ENCODE results near the gene FAM227B. TPM values are rescaled to one million over a fixed set of nuclear protein-coding genes. Genes with fewer than 3 reads are reported as not detected.
"Not testable (repeated sequence)": the region's sequence is repeated elsewhere in the genome, so short reads cannot be mapped to it uniquely, and the experiment has no call there.

Gene FAM227B
- total RNA-seq, 1 donor from 2014 or later, result 15.6 TPM

DNA sequence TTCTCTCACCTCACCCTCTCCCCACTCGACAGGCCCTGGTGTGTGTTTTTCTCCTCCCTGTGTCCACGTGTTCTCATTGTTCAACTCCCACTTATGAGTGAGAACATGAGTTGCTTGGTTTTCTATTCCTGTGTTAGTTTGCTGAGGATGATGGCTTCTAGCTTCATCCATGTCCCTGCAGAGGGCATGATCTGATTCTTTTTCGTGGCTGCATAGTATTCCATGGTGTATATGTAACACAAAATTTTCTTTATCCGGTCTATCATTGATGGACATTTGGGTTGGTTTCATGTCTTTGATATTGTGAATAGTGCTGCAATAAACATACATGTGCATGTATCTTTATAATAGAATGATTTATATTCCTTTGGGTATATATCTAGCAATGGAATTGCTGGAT, 107.9 kb downstream of the FAM227B start:
- DNase-seq; intact Hi-C loops (cut with micrococcal nuclease); ATAC-seq: not testable (repeated sequence)

DNA sequence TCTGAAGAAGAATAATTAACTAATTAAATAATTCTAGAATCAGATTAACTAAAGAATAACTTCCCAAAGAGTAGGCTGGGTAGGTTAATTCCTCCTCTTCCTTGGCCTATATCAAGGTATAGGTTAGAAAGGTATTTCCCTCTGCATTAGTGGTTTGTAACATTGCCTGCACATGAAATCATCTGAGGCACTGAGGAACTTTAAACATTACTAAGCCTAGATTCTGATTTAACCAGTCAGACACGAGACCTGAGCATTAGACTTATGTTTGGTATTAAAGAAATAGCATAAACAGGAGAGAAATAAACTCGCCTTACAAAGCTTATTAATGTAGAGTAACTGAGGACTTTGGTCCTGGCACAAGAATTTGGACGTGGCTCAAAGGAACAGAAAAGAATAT, 113.4 kb downstream of the FAM227B start:
- no peak for ATAC-seq
- intact Hi-C loops (cut with micrococcal nuclease), result no loop called here
- no peak for DNase-seq

GRCh38 chr15:49506341-49506740, 114.3 kb downstream of the FAM227B start:
- DNase-seq (no peak), ATAC-seq (no peak)
- intact Hi-C loops (cut with micrococcal nuclease), result no loop called here

DNA sequence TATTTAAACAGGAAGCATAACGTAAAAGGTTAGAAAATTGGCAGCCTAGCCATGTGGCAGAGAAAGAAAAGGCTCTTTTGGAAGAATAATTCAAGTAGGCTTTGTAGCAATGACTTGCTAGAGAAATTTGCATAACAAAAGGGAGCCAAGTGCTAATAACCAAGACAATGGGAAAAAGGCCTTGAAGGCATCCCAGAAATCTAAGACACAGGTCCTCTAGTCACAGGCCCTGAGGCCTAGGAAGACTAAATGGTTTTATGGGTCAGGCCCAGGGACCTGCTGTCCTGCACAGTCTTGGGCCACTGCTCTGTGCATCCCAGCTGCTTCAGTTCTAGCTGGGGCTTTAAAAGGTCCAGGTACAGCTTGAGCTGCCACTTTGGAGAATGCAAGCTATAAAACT, 119.0 kb downstream of the FAM227B start:
- intact Hi-C loops (cut with micrococcal nuclease), result no loop called here
- DNase-seq (no peak), ATAC-seq (no peak)

GRCh38 chr15:49495993-49496753, 124.4 kb downstream of the FAM227B start:
- intact Hi-C loops (cut with micrococcal nuclease), result no loop called here
- ATAC-seq, result no peak
- no peak for DNase-seq

DNA sequence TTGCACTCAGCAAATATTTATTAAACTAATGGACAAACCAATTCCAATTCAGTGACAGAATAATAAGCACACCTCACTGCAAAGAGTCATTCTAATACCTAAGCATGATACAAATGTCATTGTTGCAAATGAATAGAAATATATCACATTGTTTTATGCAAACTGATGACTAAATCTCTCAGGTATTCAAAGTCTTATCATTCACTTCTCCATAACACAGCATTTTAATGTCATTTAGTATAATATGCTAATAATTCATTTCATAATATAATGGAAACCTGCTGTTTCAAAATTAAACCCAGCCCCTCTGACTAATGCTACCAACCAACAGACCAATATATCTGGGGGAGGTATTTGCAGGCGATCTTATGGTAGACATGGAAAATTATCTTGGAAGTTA, 125.8 kb downstream of the FAM227B start:
- intact Hi-C loops (cut with micrococcal nuclease), result no loop called here

GRCh38 chr15:49492830-49493229, 127.8 kb downstream of the FAM227B start:
- ATAC-seq, result no peak
- intact Hi-C loops (cut with micrococcal nuclease), result no loop called here
- DNase-seq, result no peak

More for the DNA sequence above, 125.8 kb downstream of the FAM227B start:
- ATAC-seq (no peak), DNase-seq (no peak)

GRCh38 chr15:49492151-49492550, 128.5 kb downstream of the FAM227B start:
- DNase-seq (no peak), ATAC-seq (no peak)
- intact Hi-C loops (cut with micrococcal nuclease), result no loop called here

DNA sequence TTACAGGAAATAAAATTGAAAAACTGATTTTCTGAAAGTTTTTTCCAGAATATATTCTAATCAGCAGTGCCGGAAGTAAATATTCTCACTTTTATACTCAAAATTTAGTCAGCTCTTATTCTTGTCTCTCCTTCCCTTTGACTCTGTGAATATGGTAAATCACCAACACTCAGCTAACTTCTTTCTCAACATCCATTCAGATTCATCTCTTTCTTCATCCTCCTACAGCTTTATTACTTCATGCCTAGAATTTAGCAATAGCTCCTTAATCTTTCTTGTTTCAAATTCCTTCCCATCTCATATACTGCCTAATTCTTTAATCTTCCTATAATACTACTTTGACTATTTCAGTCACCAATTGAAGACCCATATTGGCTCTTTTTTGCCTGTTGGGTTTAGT, 129.7 kb downstream of the FAM227B start:
- intact Hi-C loops (cut with micrococcal nuclease), result no loop called here
- ATAC-seq (no peak), DNase-seq (no peak)

GRCh38 chr15:49485401-49485800, 135.2 kb downstream of the FAM227B start:
- ATAC-seq; intact Hi-C loops (cut with micrococcal nuclease); DNase-seq: not testable (repeated sequence)

- ATAC-seq; intact Hi-C loops (cut with micrococcal nuclease); DNase-seq: not testable (repeated sequence)
Observed at GRCh38 chr15:49478982-49479381, 141.6 kb downstream of the FAM227B start.

GRCh38 chr15:49478021-49478420, 142.6 kb downstream of the FAM227B start:
- ATAC-seq; intact Hi-C loops (cut with micrococcal nuclease); DNase-seq: not testable (repeated sequence)

DNA sequence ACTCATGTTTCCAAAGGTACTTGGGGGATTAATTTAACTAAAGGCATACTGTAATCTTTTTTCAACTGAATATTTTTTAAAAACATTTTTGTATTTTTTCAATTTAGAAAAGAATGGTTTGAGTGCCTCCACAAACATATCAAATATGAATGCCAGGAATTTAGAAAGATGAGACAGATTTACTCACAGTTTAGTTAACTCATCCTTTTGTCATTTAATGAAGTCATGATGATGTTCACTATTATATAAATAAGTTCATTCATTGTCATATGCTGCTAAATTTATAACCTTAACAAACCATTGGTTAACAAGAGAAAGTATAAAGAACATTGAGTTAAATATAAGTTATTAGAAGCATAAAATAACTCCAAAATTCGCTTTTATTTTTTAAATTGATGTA, 147.6 kb downstream of the FAM227B start:
- no peak for ATAC-seq
- DNase-seq, result no peak
- intact Hi-C loops (cut with micrococcal nuclease), result no loop called here

GRCh38 chr15:49472338-49472737, 148.3 kb downstream of the FAM227B start:
- DNase-seq (no peak), ATAC-seq (no peak)
- intact Hi-C loops (cut with micrococcal nuclease), result no loop called here

GRCh38 chr15:49471733-49472132, 148.9 kb downstream of the FAM227B start:
- ATAC-seq (no peak), DNase-seq (no peak)
- intact Hi-C loops (cut with micrococcal nuclease), result no loop called here

- intact Hi-C loops (cut with micrococcal nuclease); ATAC-seq: not testable (repeated sequence)
- peak; percentile 36 for DNase-seq
Observed at GRCh38 chr15:49471248-49471647, 149.4 kb downstream of the FAM227B start.

DNA sequence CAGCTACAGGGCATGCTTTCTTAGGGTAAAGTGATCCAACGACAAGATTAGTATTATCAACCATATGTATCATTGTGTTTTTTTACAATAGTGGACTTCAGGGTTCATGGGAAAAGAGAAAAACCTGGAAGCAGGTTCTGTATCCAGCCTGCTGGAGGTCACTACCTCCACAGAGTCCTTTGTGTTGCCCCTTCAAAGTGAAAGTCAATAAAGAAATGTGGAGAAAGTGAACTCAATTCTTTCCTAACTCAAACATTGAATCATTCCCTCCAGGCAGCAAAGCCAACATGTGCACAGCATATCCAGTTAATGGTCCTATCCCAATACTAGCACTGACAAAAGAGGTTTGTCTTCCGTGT, 152.2 kb downstream of the FAM227B start:
- DNase-seq (no peak), ATAC-seq (peak; percentile 52)
- intact Hi-C loops (cut with micrococcal nuclease), result no loop called here

- intact Hi-C loops (cut with micrococcal nuclease), result no loop called here
- DNase-seq (no peak), ATAC-seq (no peak)
Observed at GRCh38 chr15:49467746-49468480, 152.7 kb downstream of the FAM227B start.

DNA sequence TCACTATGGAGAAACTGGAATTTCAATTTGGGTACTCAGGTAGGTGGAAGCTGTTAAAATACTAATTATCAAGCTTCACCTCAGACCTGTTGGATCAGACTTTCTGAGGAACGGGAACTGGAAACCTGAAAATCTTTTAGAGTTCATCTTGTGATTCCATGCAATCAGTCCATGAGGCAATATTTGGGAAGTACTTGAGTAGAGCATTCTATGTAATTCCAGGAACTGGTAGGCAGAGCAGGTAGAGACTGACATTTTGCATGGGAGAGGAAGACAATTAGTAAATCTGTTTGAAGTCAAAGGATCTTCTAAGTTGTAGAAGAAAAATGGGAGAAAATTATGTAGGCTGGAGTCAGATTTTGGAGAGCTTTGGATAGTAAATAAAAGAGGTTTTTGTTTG, 154.5 kb downstream of the FAM227B start:
- no peak for DNase-seq
- intact Hi-C loops (cut with micrococcal nuclease), result no loop called here
- no peak for ATAC-seq

DNA sequence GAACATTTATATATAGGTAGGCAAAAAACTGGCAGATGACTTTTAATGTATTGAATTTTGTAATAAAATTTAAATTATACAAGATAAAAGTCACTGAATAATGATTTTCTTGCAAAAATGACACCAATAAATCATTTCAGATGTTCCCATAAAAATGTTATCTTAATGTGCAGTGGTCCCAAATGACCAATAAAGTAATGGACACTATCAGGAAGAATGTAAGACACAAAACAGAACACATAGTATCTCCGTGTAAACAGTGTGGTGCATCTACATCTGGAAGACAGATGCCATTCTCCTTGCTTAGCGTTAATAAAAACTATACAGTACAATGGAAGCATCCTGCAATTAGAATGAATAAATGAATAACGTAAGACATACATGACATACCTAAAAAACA, 156.1 kb downstream of the FAM227B start:
- intact Hi-C loops (cut with micrococcal nuclease), result no loop called here
- ATAC-seq (no peak), DNase-seq (no peak)

Data from left ventricle myocardium superior (tissue), 1 donor.